Keratinocyte (primary cell): ENCODE results near the gene COCH. TPM values are rescaled to one million over a fixed set of nuclear protein-coding genes. Genes with fewer than 3 reads are reported as not detected.
A peak's percentile ranks its signal among the peaks of the same experiment; 100 is the strongest.

Experiments used
- DNase-seq: peaks from one replicate; pipeline ENCODE4 v3.0.0-alpha.2; 2011; ENCODE audit warnings: low read depth, missing footprints, low spot score
- FAIRE-seq: peaks from 2 replicates; lab custom pipeline; 2011; peaks lifted over from hg19 to GRCh38; lab: Jason Lieb, UNC
- H2AFZ ChIP-seq: 2 replicates; pipeline ENCODE4 v1.6.0; 2012; ENCODE audit warnings: low read length, control low read depth, inconsistent platforms; ENCODE audit not compliant: control insufficient read depth
- H3K27ac ChIP-seq: 2 replicates; pipeline ENCODE4 v1.5.1; 2011; ENCODE audit warnings: low read length; ENCODE audit not compliant: control insufficient read depth, insufficient read depth
- H3K27me3 ChIP-seq: 3 replicates; pipeline ENCODE4 v1.6.0; 2011; ENCODE audit warnings: low read length; ENCODE audit not compliant: control insufficient read depth, insufficient read depth; ENCODE audit errors: extremely low read depth
- H3K36me3 ChIP-seq, 2 experiments: 2 replicates in 1 of 2; 3 replicates in 1 of 2; pipeline ENCODE4 v1.5.1; 2011; ENCODE audit warnings: low read length in 2 of 2, mild to moderate bottlenecking in 1 of 2; ENCODE audit not compliant: control insufficient read depth in 2 of 2, insufficient read depth in 2 of 2; ENCODE audit errors: extremely low read depth in 1 of 2
- H3K4me1 ChIP-seq: 3 replicates; pipeline ENCODE4 v1.5.1; 2011; ENCODE audit warnings: low read length; ENCODE audit not compliant: control insufficient read depth, insufficient read depth; ENCODE audit errors: extremely low read depth
- H3K4me2 ChIP-seq: 3 replicates; pipeline ENCODE4 v1.6.0; 2011; ENCODE audit warnings: low read depth, low read length; ENCODE audit not compliant: control insufficient read depth, insufficient read depth; ENCODE audit errors: extremely low read depth
- H3K4me3 ChIP-seq, 3 experiments: fragments of 200-600 bp in 1 of 3; sonication (generic) in 1 of 3; 2 replicates in 2 of 3; 3 replicates in 1 of 3; pipeline ENCODE4 v1.5.1; 2011 to 2016; ENCODE audit warnings: low read length in 3 of 3, mild to moderate bottlenecking in 3 of 3, control low read depth in 2 of 3, inconsistent platforms in 1 of 3, low read depth in 1 of 3, mixed read lengths in 1 of 3, mixed run types in 1 of 3, moderate library complexity in 1 of 3; ENCODE audit not compliant: control insufficient read depth in 2 of 3, insufficient read depth in 2 of 3; ENCODE audit errors: extremely low read depth in 1 of 3
- H3K79me2 ChIP-seq: 2 replicates; pipeline ENCODE4 v1.6.0; 2012; ENCODE audit warnings: low read length; ENCODE audit not compliant: control insufficient read depth, insufficient read depth
- H3K9ac ChIP-seq: 3 replicates; pipeline ENCODE4 v1.6.0; 2011; ENCODE audit warnings: low read length; ENCODE audit not compliant: control insufficient read depth, insufficient read depth; ENCODE audit errors: extremely low read depth
- H3K9me1 ChIP-seq: 3 replicates; pipeline ENCODE4 v1.6.0; 2011; ENCODE audit warnings: low read length; ENCODE audit not compliant: control insufficient read depth, insufficient read depth; ENCODE audit errors: extremely low read depth
- H3K9me3 ChIP-seq: 2 replicates; pipeline ENCODE4 v1.5.1; 2012; ENCODE audit warnings: low read depth, low read length; ENCODE audit not compliant: control insufficient read depth
- H4K20me1 ChIP-seq: 3 replicates; pipeline ENCODE4 v1.6.0; 2011; ENCODE audit warnings: low read length; ENCODE audit not compliant: control insufficient read depth, insufficient read depth; ENCODE audit errors: extremely low read depth
- EZH2 ChIP-seq: IDR thresholded peaks from one replicate; pipeline ENCODE4 v1.6.1; 2012; ENCODE audit warnings: inconsistent platforms, mild to moderate bottlenecking, low read length, moderate library complexity
- dilution Hi-C: fragments of 300-500 bp; cut with MboI; formaldehyde crosslinking; loops from one replicate; pipeline ENCODE4 v1.7.0; 2020; ENCODE audit warnings: low sequenced_read_pairs; ENCODE audit not compliant: extremely low pct_ligation_motif_present
- polyA plus RNA-seq, 5 experiments: library from polyadenylated mRNA; depleted of rRNA in 3 of 5; stranded (reverse) in 3 of 5; stranded (forward) in 1 of 5; unstranded in 1 of 5; fragments of >200 nt; gene quantifications; 1 replicate in 1 of 5; 2 replicates in 3 of 5; 3 replicates in 1 of 5; pipeline versions ENCODE4 v1.2.1 to v1.2.3, GENCODE V29; 2011 to 2012; ENCODE audit warnings: missing spikeins in 2 of 5, low read depth in 1 of 5, low replicate concordance in 1 of 5
- TF ChIP-seq, protein P1 (sequence below), 3 experiments: IDR thresholded peaks in 1 of 3; conservative IDR thresholded peaks in 1 of 3; optimal IDR thresholded peaks in 1 of 3; 2 replicates in 2 of 3; 3 replicates in 1 of 3; pipeline versions ENCODE3 to v1.5.1; 2011; ENCODE audit warnings: low read length in 3 of 3, mild to moderate bottlenecking in 3 of 3, moderate library complexity in 2 of 3, control low read depth in 1 of 3, inconsistent platforms in 1 of 3; ENCODE audit not compliant: insufficient read depth in 2 of 3; ENCODE audit errors: extremely low read depth in 1 of 3

COCH gene
- polyA plus RNA-seq, 1 donor (not counting 4 experiments of a cell fraction or from before 2014, with no cell fraction given) = 0.03 TPM

DNA sequence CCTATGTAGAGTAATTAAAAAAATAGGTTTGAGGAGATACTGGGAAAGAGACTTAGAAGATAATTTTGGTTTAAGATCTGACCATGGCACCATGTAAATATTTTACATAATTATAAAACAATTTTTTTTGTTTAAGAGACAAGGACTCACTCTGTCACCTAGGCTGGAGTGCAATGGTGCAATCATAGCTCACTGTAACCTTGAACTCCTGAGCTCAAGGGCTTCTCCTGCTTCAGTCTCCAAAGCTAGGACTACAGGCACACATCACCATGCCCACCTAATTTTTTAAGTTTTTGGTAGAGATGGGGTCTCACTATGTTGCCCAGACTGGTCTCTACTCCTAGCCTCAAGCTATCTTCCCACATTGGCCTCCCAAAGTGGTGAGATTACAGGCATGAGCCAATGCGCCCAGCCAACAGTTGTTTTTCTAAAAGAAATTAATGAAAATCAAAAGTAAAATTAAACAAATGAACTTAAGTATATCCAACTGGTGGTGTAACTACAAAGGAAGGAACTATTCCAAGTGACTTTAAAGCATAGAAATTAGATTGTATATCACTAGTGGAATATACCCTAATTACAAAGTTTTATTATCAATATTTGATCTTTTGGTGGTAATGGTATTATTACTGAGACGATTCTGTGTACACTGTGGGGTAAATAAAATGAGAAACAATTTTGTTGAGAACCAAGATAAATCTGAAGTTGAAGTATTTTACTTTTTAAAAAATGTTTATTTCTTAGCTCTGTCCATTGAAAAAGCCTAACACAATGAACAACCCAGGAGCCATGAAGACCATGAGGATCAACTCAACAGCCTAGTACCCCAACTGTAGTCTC is 29.1 kb downstream of the COCH start:
- H3K9me3 ChIP-seq = no peaks in the 10 kb centered on the region
- no peaks in the 10 kb centered on the region for H3K9me1 ChIP-seq
- no peak overlapping the region for H3K4me3 ChIP-seq
- H3K27ac ChIP-seq = no peak overlapping the region
- H3K4me1 ChIP-seq = peaks cover 18% of the 10 kb centered on the region
- H3K36me3 ChIP-seq = peaks cover 3 to 5% of the 10 kb centered on the region in 2 experiments
- TF ChIP-seq EZH2 = no peak
- TF ChIP-seq, protein P1, sequence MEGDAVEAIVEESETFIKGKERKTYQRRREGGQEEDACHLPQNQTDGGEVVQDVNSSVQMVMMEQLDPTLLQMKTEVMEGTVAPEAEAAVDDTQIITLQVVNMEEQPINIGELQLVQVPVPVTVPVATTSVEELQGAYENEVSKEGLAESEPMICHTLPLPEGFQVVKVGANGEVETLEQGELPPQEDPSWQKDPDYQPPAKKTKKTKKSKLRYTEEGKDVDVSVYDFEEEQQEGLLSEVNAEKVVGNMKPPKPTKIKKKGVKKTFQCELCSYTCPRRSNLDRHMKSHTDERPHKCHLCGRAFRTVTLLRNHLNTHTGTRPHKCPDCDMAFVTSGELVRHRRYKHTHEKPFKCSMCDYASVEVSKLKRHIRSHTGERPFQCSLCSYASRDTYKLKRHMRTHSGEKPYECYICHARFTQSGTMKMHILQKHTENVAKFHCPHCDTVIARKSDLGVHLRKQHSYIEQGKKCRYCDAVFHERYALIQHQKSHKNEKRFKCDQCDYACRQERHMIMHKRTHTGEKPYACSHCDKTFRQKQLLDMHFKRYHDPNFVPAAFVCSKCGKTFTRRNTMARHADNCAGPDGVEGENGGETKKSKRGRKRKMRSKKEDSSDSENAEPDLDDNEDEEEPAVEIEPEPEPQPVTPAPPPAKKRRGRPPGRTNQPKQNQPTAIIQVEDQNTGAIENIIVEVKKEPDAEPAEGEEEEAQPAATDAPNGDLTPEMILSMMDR (optimal IDR thresholded peaks at IDR 0.05 in 1 of 3, IDR thresholded peaks at IDR 0.05 in 1 of 3, conservative IDR thresholded peaks at IDR 0.05 in 1 of 3; ENCODE audit: extremely low read depth in 1 of 3, insufficient read depth in 2 of 3, low read length in 3 of 3) = no peak
- H3K79me2 ChIP-seq = no peaks in the 10 kb centered on the region
- FAIRE-seq = no peak
- H2AFZ ChIP-seq = no peak overlapping the region
- no peak overlapping the region for H3K9ac ChIP-seq
- H4K20me1 ChIP-seq = no peaks in the 10 kb centered on the region
- dilution Hi-C loops = no loop called here
- no peak for DNase-seq
- no peaks in the 10 kb centered on the region for H3K27me3 ChIP-seq
- H3K4me2 ChIP-seq = no peak overlapping the region

DNA sequence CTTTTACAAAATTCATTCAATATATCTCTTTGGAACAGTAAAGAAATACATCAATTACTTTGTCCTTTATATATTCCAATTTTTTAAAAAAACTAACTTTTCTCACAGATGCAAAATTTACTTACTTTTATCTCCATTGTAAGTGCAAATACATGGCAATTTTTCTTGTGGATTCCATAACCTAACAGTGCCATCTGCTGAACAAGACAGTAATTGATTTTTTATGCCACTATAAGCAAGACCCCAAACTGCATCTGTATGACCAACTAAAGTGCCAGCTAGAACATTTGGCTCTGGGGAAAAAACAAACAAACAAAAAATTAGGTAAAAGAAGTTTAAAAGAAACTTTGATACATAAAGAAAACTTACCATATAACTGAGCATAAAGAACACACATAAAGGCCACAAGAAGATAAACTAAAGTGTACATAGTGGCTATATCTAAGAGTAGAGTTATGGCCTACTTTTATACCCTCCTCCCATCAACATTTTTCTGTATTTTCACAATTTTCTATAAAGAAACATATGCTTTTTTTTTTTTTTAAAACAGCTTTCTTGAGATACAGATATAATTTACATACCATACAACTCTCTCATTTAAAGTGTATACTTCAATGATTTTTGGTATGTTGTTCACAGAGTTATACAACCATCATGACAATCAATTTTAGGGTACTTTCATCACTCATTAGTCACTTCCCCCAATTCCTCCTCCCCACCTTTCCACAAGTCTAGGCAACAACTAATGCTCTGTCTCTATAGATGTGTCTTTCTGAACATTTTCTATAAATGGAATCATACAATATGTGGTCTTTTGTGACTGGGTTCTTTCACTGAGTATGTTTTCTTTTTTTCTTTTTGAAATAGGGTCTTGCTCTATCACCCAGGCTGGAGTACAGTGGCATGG is 32.6 kb downstream of the COCH start:
- Histone ChIP-seq H3K4me1 (peaks cover 19% of the 10 kb centered on the region), H3K9ac (no peak overlapping the region), H3K9me1 (no peaks in the 10 kb centered on the region), H3K79me2 (no peaks in the 10 kb centered on the region), H3K36me3 (peaks cover 0 to 8% of the 10 kb centered on the region in 2 experiments), H3K27ac (peak overlapping the region; percentile 74), H3K27me3 (no peaks in the 10 kb centered on the region), H4K20me1 (no peaks in the 10 kb centered on the region), H2AFZ (no peak overlapping the region), H3K9me3 (no peaks in the 10 kb centered on the region), H3K4me3 (peak overlapping the region in 2 of 3 experiments; percentile 6 to 28), H3K4me2 (peak overlapping the region; percentile 59)
- DNase-seq (peak; percentile 5), FAIRE-seq (peak; percentile 71)
- dilution Hi-C loops = no loop called here
- TF ChIP-seq, protein P1 (optimal IDR thresholded peaks at IDR 0.05 in 1 of 3, IDR thresholded peaks at IDR 0.05 in 1 of 3, conservative IDR thresholded peaks at IDR 0.05 in 1 of 3; ENCODE audit: extremely low read depth in 1 of 3, insufficient read depth in 2 of 3, low read length in 3 of 3) = peak in 1 of 3 experiments; percentile 14
- TF ChIP-seq EZH2 = no peak
